Vagina (tissue), 2 donors: ENCODE data around the gene SLC3A2. TPM values are rescaled to one million over a fixed set of nuclear protein-coding genes. Genes with fewer than 3 reads are reported as not detected.
"Not testable (repeated sequence)": the region's sequence is repeated elsewhere in the genome, so short reads cannot be mapped to it uniquely, and the experiment has no call there.

ENCODE experiments used
- DNase-seq, 2 donors: peaks; one replicate each; pipeline ENCODE4 v3.0.0-alpha.2; 2017; ENCODE audit errors: extremely low spot score in 2 of 2
- H3K27ac ChIP-seq: fragments of 200-600 bp; sonication (generic); one replicate; pipeline ENCODE4 v1.5.1; 2019
- H3K27me3 ChIP-seq: fragments of 200-600 bp; sonication (generic); one replicate; pipeline ENCODE4 v1.5.1; 2019
- H3K36me3 ChIP-seq, 2 donors: fragments of 200-600 bp; sonication (generic); one replicate each; pipeline ENCODE4 v1.5.1; 2017 to 2019
- H3K4me1 ChIP-seq: fragments of 200-600 bp; sonication (generic); one replicate; pipeline ENCODE4 v1.5.1; 2019
- H3K4me3 ChIP-seq, 2 donors: fragments of 200-600 bp; sonication (generic); 1 replicate in 1 of 2; 2 replicates in 1 of 2; pipeline ENCODE4 v1.5.1; 2016 to 2019
- H3K9me3 ChIP-seq: fragments of 200-600 bp; sonication (generic); one replicate; pipeline ENCODE4 v1.5.1; 2019
- POLR2A ChIP-seq, 2 donors: fragments of 450-650 bp; IDR thresholded peaks; one replicate each; pipeline ENCODE4 v1.6.1; 2017; ENCODE audit warnings: antibody characterized with exemption in 2 of 2, mild to moderate bottlenecking in 2 of 2, moderate library complexity in 2 of 2
- POLR2AphosphoS5 ChIP-seq, 2 donors: sonication (generic); formaldehyde crosslinking; IDR thresholded peaks; one replicate each; pipeline ENCODE4 v1.9.0; 2017; ENCODE audit warnings: antibody characterized with exemption in 2 of 2, mild to moderate bottlenecking in 2 of 2, low read depth in 1 of 2; ENCODE audit not compliant: insufficient read depth in 1 of 2
- intact Hi-C: fragments of 100-400 bp; cut with DNase I; formaldehyde crosslinking; loops from one replicate; pipeline ENCODE4 v1.15.1; 2023
- total RNA-seq: library from RNA; depleted of rRNA; stranded (reverse); fragments of >200 nt; gene quantifications from one replicate; pipeline ENCODE4 v1.2.3, GENCODE V29; 2016
- TF ChIP-seq, protein P1 (sequence below), 3 experiments: fragments of 450-650 bp in 2 of 3; fragments of 200-600 bp in 1 of 3; sonication (generic) in 1 of 3; IDR thresholded peaks; one replicate each; pipeline ENCODE4 v1.5.1; 2017 to 2019; ENCODE audit warnings: antibody characterized with exemption in 3 of 3, mild to moderate bottlenecking in 2 of 3, moderate library complexity in 2 of 3

SLC3A2 gene
- total RNA-seq, 1 donor from 2014 or later, result 169 TPM

DNA sequence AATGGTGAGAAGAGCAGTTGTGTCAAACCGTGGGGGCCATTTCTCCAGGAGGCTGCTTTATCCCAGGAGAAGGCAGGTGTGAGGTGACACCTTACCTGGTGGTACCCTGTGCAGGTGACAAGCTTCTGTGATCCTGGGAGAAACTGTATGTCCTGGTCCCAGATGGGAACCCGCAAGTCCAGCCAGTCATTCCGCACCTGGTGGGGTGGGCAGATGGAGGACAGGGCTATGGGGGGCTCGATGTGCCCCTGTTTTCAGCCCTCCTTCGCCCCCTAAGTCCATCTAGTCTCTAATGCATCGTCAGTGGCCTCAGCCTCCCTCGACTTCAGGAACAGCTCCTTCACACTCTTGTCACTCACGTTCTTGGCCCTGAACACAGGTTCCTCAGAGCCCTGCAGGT is 45.4 kb upstream of the SLC3A2 start:
- no peak for DNase-seq
- peaks cover 49% of the 10 kb centered on the region for H3K4me1 ChIP-seq
- H3K9me3 ChIP-seq, result no peaks in the 10 kb centered on the region
- no peaks in the 10 kb centered on the region for H3K27me3 ChIP-seq
- H3K36me3 ChIP-seq, result peaks cover 0 to 14% of the 10 kb centered on the region in 2 donors
- intact Hi-C loops, result loop anchor here (5.0 to 10.0 kb wide), 2 partner anchors 33 to 51 kb away; partner anchors contain the start of gene TMEM179B
- TF ChIP-seq POLR2AphosphoS5 (IDR thresholded peaks at IDR 0.05; ENCODE audit: insufficient read depth in 1 of 2, low read depth in 1 of 2) (no peak), POLR2A (IDR thresholded peaks at IDR 0.05) (no peak)
- TF ChIP-seq, protein P1, sequence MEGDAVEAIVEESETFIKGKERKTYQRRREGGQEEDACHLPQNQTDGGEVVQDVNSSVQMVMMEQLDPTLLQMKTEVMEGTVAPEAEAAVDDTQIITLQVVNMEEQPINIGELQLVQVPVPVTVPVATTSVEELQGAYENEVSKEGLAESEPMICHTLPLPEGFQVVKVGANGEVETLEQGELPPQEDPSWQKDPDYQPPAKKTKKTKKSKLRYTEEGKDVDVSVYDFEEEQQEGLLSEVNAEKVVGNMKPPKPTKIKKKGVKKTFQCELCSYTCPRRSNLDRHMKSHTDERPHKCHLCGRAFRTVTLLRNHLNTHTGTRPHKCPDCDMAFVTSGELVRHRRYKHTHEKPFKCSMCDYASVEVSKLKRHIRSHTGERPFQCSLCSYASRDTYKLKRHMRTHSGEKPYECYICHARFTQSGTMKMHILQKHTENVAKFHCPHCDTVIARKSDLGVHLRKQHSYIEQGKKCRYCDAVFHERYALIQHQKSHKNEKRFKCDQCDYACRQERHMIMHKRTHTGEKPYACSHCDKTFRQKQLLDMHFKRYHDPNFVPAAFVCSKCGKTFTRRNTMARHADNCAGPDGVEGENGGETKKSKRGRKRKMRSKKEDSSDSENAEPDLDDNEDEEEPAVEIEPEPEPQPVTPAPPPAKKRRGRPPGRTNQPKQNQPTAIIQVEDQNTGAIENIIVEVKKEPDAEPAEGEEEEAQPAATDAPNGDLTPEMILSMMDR (IDR thresholded peaks at IDR 0.05), result no peak
- H3K4me3 ChIP-seq, result no peak overlapping the region
- H3K27ac ChIP-seq, result no peak overlapping the region

GRCh38 chr11:62839050-62839945 is 41.4 kb upstream of the SLC3A2 start, which contains the start of gene WDR74:
TSS of gene WDR74 (minus strand) at chr11:62839590. CDS start at chr11:62839570, 20 bp downstream.
- intact Hi-C loops, result loop anchor here (5.0 to 10.0 kb wide), 2 partner anchors 37 to 54 kb away; partner anchors contain the start of gene TMEM179B
- TF ChIP-seq POLR2A (IDR thresholded peaks at IDR 0.05) (peak in 1 of 2 donors; percentile 94), POLR2AphosphoS5 (IDR thresholded peaks at IDR 0.05; ENCODE audit: insufficient read depth in 1 of 2, low read depth in 1 of 2) (peak; percentile 97 to 98)
- TF ChIP-seq, protein P1 (IDR thresholded peaks at IDR 0.05), result no peak
- Histone ChIP-seq H3K27ac (peak within 1 kb of the TSS; percentile 97), H3K36me3 (peaks cover 0 to 14% of the 10 kb centered on the region in 2 donors), H3K9me3 (no peaks in the 10 kb centered on the region), H3K4me1 (peaks cover 37% of the 10 kb centered on the region), H3K4me3 (peak within 1 kb of the TSS; percentile 58 to 88), H3K27me3 (no peaks in the 10 kb centered on the region)
- peak in 1 of 2 donors; percentile 97 for DNase-seq

DNA sequence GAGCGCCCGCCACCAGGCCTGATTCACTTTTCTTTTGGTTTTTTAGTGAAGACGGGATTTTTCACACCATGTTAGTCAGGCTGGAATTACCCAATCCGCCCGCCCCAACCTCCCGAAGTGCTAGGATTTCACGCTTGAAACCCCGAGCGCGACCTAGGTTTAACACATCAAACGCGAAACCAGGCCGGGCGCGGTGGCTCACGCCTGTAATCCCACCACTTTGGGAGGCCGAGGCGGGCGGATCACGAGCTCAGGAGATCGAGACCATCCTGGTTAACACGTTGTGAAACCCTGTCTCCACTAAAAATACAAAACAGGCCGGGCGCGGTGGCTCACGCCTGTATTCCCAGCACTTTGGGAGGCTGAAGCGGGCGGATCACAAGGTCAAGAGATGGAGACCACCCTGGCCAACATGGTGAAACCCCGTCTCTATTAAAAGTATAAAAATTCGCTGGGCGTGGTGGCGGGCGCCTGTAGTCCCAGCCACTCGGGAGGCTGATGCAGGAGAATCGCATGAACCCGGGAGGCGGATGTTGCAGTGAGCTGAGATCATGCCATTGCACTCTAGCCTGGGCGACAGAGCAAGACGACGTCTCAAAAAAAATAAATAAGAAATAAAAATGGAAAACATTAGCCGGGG is 39.9 kb upstream of the SLC3A2 start:
- H3K36me3 ChIP-seq, intact Hi-C loops, H3K27me3 ChIP-seq, DNase-seq, H3K9me3 ChIP-seq: not testable (repeated sequence)
- Histone ChIP-seq H3K4me3 (peak overlapping the region; percentile 58 to 88), H3K4me1 (peaks cover 35% of the 10 kb centered on the region), H3K27ac (peak overlapping the region; percentile 97)

DNA sequence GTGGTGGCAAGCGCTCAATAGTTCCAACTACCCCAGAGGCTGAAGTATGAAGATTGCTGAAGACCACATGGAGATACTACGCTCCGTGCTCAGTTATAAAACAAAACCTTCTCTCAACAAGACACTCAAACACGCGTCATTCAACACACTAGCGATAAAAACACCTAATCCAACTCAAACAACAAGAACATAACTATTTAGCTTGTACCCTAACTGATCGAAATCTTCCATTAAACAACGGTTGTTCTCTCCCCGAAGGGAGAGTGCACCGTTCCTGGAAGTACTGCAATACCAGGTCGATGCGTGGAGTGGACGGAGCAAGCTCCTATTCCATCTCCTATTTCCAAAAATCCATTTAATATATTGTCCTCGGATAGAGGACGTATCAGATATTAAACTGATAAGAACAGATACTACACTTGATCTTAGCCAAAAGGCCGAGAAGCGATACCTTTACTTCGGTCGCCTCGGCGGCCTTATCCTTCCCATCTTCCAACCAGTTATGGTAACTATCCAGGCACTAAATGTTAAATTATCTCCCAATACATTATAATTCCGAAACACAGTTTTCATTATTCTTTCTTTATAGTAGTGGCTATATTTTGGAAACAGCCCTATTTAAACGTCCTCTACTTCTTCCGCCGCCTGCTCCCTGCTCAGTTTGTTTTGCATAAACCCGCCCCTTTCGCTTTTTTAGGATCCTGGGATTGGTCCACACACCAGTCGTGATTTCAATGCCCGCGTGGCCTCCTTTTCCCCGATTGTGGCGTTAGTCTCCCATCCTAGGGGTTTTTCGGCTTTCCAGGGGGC is 39.1 kb upstream of the SLC3A2 start:
- Histone ChIP-seq H3K4me1 (peaks cover 35% of the 10 kb centered on the region), H3K27ac (peak overlapping the region; percentile 97), H3K27me3 (no peaks in the 10 kb centered on the region), H3K4me3 (peak overlapping the region; percentile 58 to 88), H3K9me3 (no peaks in the 10 kb centered on the region), H3K36me3 (no peaks in the 10 kb centered on the region)
- TF ChIP-seq, protein P1 (IDR thresholded peaks at IDR 0.05), result peak in 1 of 3 experiments; percentile 13
- TF ChIP-seq POLR2AphosphoS5 (IDR thresholded peaks at IDR 0.05; ENCODE audit: insufficient read depth in 1 of 2, low read depth in 1 of 2) (peak; percentile 83 to 98), POLR2A (IDR thresholded peaks at IDR 0.05) (peak in 1 of 2 donors; percentile 96)
- peak in 1 of 2 donors; percentile 93 for DNase-seq
- intact Hi-C loops, result no loop called here
